ENCODE data around the gene GUCY1B1.

DNA sequence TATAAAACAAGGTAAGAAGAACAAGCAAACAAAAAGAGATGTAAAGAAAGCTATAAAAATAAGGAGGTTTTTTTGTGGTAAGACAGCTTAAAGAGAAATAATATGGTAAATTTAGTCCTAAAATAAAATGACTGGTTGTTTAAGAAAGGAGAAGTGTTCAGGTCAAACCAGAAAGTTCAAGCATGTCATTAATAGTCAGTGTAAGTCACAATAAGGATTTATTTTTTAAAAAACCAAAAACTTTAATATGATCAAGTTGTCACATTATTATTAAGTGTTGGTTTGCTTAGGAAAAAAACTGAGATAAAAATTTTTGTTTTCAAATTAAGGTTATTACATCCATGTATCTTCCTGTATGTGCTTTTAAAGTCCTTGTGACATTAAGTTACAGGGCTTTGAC is 88.1 kb downstream of the GUCY1B1 start:
- TF ChIP-seq, protein P1, sequence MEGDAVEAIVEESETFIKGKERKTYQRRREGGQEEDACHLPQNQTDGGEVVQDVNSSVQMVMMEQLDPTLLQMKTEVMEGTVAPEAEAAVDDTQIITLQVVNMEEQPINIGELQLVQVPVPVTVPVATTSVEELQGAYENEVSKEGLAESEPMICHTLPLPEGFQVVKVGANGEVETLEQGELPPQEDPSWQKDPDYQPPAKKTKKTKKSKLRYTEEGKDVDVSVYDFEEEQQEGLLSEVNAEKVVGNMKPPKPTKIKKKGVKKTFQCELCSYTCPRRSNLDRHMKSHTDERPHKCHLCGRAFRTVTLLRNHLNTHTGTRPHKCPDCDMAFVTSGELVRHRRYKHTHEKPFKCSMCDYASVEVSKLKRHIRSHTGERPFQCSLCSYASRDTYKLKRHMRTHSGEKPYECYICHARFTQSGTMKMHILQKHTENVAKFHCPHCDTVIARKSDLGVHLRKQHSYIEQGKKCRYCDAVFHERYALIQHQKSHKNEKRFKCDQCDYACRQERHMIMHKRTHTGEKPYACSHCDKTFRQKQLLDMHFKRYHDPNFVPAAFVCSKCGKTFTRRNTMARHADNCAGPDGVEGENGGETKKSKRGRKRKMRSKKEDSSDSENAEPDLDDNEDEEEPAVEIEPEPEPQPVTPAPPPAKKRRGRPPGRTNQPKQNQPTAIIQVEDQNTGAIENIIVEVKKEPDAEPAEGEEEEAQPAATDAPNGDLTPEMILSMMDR (IDR thresholded peaks at IDR 0.05), result no peak
- TF ChIP-seq POLR2A (IDR thresholded peaks at IDR 0.05), result no peak
